ENCODE data around the gene GMCL2.
A peak's percentile ranks its signal among the peaks of the same experiment; 100 is the strongest.

GMCL2 gene

DNA sequence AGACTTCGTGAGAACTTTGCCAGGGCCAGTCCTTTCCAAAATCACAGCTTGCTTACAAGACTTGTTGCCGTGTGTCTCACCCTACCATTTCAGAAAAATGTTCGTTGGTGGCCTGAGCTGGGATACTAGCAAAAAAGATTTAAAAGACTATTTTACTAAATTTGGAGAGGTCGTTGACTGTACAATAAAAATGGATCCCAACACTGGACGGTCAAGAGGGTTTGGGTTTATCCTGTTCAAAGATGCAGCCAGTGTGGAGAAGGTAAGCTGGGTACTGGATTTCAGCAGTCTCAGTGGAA lies 18.5 kb upstream of the GMCL2 start:
- Histone ChIP-seq H3K36me3 (ENCODE audit: control insufficient read depth, insufficient read depth, low read length) (no peaks in the 10 kb centered on the region), H3K9me3 (ENCODE audit: control insufficient read depth, low read length) (no peaks in the 10 kb centered on the region), H3K4me2 (ENCODE audit: low read length) (peak overlapping the region; percentile 68), H3K4me3 (ENCODE audit: low read depth, low read length) (peak overlapping the region; percentile 58), H2AFZ (no peak overlapping the region), H3K9ac (no peak overlapping the region), H3K27ac (peak overlapping the region; percentile 3), H3K27me3 (ENCODE audit: control insufficient read depth, insufficient read depth, low read length) (no peaks in the 10 kb centered on the region), H3K4me1 (peaks cover 17% of the 10 kb centered on the region), H3K79me2 (peaks cover 11% of the 10 kb centered on the region)
- TF ChIP-seq, protein P1, sequence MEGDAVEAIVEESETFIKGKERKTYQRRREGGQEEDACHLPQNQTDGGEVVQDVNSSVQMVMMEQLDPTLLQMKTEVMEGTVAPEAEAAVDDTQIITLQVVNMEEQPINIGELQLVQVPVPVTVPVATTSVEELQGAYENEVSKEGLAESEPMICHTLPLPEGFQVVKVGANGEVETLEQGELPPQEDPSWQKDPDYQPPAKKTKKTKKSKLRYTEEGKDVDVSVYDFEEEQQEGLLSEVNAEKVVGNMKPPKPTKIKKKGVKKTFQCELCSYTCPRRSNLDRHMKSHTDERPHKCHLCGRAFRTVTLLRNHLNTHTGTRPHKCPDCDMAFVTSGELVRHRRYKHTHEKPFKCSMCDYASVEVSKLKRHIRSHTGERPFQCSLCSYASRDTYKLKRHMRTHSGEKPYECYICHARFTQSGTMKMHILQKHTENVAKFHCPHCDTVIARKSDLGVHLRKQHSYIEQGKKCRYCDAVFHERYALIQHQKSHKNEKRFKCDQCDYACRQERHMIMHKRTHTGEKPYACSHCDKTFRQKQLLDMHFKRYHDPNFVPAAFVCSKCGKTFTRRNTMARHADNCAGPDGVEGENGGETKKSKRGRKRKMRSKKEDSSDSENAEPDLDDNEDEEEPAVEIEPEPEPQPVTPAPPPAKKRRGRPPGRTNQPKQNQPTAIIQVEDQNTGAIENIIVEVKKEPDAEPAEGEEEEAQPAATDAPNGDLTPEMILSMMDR (IDR thresholded peaks at IDR 0.05): no peak

DNA sequence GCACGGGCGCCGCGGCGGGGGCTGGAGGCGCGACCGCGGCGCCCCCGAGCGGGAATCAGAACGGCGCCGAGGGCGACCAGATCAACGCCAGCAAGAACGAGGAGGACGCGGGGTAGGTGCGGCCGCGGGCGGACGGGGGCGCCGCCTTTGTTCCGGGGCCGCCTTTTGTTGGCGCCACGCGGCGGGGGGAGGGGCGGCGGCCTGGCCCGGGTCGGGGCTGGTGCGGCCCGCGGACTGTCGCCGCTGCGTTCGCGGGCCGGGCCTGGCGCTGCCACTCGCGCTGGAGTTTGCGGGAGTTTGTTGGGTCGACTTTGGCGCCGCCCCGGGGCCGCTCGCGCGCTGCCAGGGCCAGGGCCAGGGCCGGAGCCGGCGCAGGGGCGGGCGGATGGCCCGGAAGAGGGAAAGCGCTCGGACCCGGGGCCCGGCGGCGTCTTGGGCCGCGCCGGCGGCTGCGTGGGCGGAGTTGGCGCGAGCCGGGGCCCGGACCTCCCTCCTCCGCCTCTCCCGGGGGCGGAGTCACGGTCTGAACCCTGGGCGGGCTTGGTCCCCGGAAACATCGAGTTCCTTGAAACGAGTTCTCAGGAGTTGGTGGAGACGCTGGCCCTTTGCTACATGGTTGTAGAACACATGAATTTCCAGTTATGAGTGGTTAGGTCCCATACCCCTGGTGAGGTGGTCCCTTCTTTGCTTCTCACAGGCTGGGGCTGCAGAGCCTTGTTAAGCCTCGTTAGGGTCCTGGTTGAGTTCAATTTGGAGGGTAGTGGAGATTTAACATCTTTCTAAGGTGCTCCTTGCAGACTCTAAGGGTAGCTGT lies 18.0 kb upstream of the GMCL2 start:
- Histone ChIP-seq H2AFZ (no peak overlapping the region), H3K9ac (no peak overlapping the region), H3K27me3 (ENCODE audit: control insufficient read depth, insufficient read depth, low read length) (no peaks in the 10 kb centered on the region), H3K4me2 (ENCODE audit: low read length) (peak overlapping the region; percentile 68), H3K9me3 (ENCODE audit: control insufficient read depth, low read length) (no peaks in the 10 kb centered on the region), H3K79me2 (peaks cover 11% of the 10 kb centered on the region), H3K27ac (peak overlapping the region; percentile 71), H3K4me1 (peaks cover 17% of the 10 kb centered on the region), H3K36me3 (ENCODE audit: control insufficient read depth, insufficient read depth, low read length) (no peaks in the 10 kb centered on the region), H3K4me3 (ENCODE audit: low read depth, low read length) (peak overlapping the region; percentile 75)
- TF ChIP-seq, protein P1 (IDR thresholded peaks at IDR 0.05): no peak

DNA sequence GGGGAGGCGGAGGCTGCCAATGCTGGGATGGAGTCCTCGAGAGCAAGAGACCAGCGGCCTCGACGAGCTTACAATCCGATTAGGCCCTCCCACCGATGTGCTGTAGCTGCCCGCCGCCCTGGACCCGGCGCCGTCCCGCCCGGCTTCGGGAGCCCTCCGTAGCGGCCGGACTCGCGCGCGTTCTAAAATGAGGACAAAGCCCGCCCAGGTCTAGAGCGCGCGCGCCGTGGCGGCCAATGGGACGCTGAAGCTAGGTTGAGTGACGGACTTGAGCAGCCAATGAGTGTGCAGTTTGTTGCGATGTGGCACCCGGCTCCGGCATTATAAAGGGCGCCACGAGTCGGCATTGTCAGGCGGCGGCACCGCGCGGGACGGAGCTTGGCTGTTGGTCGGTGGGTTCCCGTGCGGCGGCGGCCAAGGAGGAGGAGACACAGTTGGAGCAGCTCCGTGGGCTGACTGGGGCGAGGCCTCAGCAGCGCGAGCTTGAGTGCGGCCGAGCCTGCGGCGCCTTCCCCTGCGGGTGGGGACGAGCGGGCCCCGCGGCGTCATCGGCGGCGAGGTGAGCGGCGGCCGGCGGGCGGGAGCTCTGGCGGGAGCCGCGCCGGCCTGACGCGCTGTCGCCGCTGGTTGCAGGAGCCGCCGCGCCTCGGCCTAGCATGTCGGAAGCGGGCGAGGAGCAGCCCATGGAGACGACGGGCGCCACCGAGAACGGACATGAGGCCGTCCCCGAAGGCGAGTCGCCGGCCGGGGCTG lies 17.2 kb upstream of the GMCL2 start, which contains the start of gene HNRNPAB:
HNRNPAB (plus strand) TSS at position 352 of the 753 bp plus-strand sequence; CDS start at position 657, 305 bp downstream.
- TF ChIP-seq, protein P1 (IDR thresholded peaks at IDR 0.05): no peak
- Histone ChIP-seq H3K36me3 (ENCODE audit: control insufficient read depth, insufficient read depth, low read length) (no peaks in the 10 kb centered on the region), H3K4me3 (ENCODE audit: low read depth, low read length) (peak within 1 kb of the TSS; percentile 75), H3K27ac (peak within 1 kb of the TSS; percentile 71), H3K79me2 (peaks cover 11% of the 10 kb centered on the region), H3K4me2 (ENCODE audit: low read length) (peak within 1 kb of the TSS; percentile 94), H3K4me1 (peaks cover 17% of the 10 kb centered on the region), H2AFZ (peak within 1 kb of the TSS; percentile 79), H3K27me3 (ENCODE audit: control insufficient read depth, insufficient read depth, low read length) (no peaks in the 10 kb centered on the region), H3K9ac (no peak within 1 kb of the TSS), H3K9me3 (ENCODE audit: control insufficient read depth, low read length) (no peaks in the 10 kb centered on the region)

- H3K79me2 ChIP-seq: peaks cover 9% of the 10 kb centered on the region
- H3K27ac ChIP-seq: peak overlapping the region; percentile 71
- peak overlapping the region; percentile 79 for H2AFZ ChIP-seq
- no peaks in the 10 kb centered on the region for H3K27me3 ChIP-seq (ENCODE audit: control insufficient read depth, insufficient read depth, low read length)
- H3K4me1 ChIP-seq: peaks cover 17% of the 10 kb centered on the region
- peak overlapping the region; percentile 75 for H3K4me3 ChIP-seq (ENCODE audit: low read depth, low read length)
- TF ChIP-seq, protein P1 (IDR thresholded peaks at IDR 0.05): no peak
- H3K4me2 ChIP-seq (ENCODE audit: low read length): peak overlapping the region; percentile 94
- no peaks in the 10 kb centered on the region for H3K9me3 ChIP-seq (ENCODE audit: control insufficient read depth, low read length)
- no peak overlapping the region for H3K9ac ChIP-seq
- no peaks in the 10 kb centered on the region for H3K36me3 ChIP-seq (ENCODE audit: control insufficient read depth, insufficient read depth, low read length)
Observed at GRCh38 chr5:178203670-178204181, 16.6 kb upstream of the GMCL2 start.

Measured in parathyroid adenoma (tissue), 2 donors.